H9 (cell line): ENCODE measurements around the gene CORIN. TPM values are rescaled to one million over a fixed set of nuclear protein-coding genes. Genes with fewer than 3 reads are reported as not detected.

Experiments used
- DNase-seq: peaks from one replicate; pipeline ENCODE4 v3.0.0-alpha.2; 2017
- H2AFZ ChIP-seq: one replicate; pipeline ENCODE4 v1.6.1; 2013; ENCODE audit warnings: mild to moderate bottlenecking, low read length, control low read depth, moderate library complexity
- H2AK5ac ChIP-seq: 2 replicates; pipeline ENCODE4 v1.6.1; 2013; ENCODE audit warnings: low read length, control low read depth, mixed read lengths; ENCODE audit not compliant: insufficient read length
- H2BK120ac ChIP-seq: one replicate; pipeline ENCODE4 v1.6.1; 2013; ENCODE audit warnings: low read depth, mild to moderate bottlenecking, low read length, control low read depth, inconsistent platforms; ENCODE audit not compliant: poor library complexity, severe bottlenecking
- H2BK12ac ChIP-seq: 2 replicates; pipeline ENCODE4 v1.6.1; 2013; ENCODE audit warnings: low read length, control low read depth, mixed read lengths, low read depth; ENCODE audit not compliant: insufficient read length
- H2BK15ac ChIP-seq: 2 replicates; pipeline ENCODE4 v1.6.1; 2013; ENCODE audit warnings: low read depth, low read length, control low read depth
- H2BK20ac ChIP-seq: one replicate; pipeline ENCODE4 v1.6.1; 2013; ENCODE audit warnings: low read depth, mild to moderate bottlenecking, low read length, control low read depth, inconsistent platforms; ENCODE audit not compliant: poor library complexity, severe bottlenecking
- H2BK5ac ChIP-seq: 2 replicates; pipeline ENCODE4 v1.6.1; 2013; ENCODE audit warnings: low read length, control low read depth, mixed read lengths; ENCODE audit not compliant: insufficient read length
- H3K14ac ChIP-seq: 2 replicates; pipeline ENCODE4 v1.6.1; 2013; ENCODE audit warnings: low read length, control low read depth; ENCODE audit not compliant: insufficient read depth
- H3K18ac ChIP-seq: 2 replicates; pipeline ENCODE4 v1.6.1; 2013; ENCODE audit warnings: low read depth, mild to moderate bottlenecking, mixed read lengths, low read length, control low read depth; ENCODE audit not compliant: insufficient read length
- H3K23ac ChIP-seq: 2 replicates; pipeline ENCODE4 v1.6.1; 2013; ENCODE audit warnings: low read length, control low read depth, mixed read lengths, low read depth; ENCODE audit not compliant: insufficient read length
- H3K23me2 ChIP-seq: 2 replicates; pipeline ENCODE4 v1.6.1; 2013; ENCODE audit warnings: low read depth, mild to moderate bottlenecking, mixed read lengths, low read length, control low read depth; ENCODE audit not compliant: insufficient read length, poor library complexity, severe bottlenecking
- H3K27ac ChIP-seq: 2 replicates; pipeline ENCODE4 v1.5.1; 2013; ENCODE audit warnings: low read length, control low read depth, mixed read lengths, low read depth; ENCODE audit not compliant: insufficient read length
- H3K27me3 ChIP-seq: 2 replicates; pipeline ENCODE4 v1.6.1; 2013; ENCODE audit warnings: low read length, control low read depth, inconsistent platforms; ENCODE audit not compliant: insufficient read depth
- H3K4ac ChIP-seq: 2 replicates; pipeline ENCODE4 v1.6.1; 2013; ENCODE audit warnings: low read depth, mild to moderate bottlenecking, control low read depth, inconsistent platforms, low read length, moderate library complexity
- H3K4me1 ChIP-seq: 2 replicates; pipeline ENCODE4 v1.6.1; 2013; ENCODE audit warnings: low read length, control low read depth, inconsistent platforms; ENCODE audit not compliant: insufficient read depth
- H3K4me2 ChIP-seq: 2 replicates; pipeline ENCODE4 v1.6.1; 2013; ENCODE audit warnings: low read length, control low read depth, mixed read lengths; ENCODE audit not compliant: insufficient read length, insufficient read depth
- H3K56ac ChIP-seq: 2 replicates; pipeline ENCODE4 v1.6.1; 2013; ENCODE audit warnings: low read depth, mild to moderate bottlenecking, mixed read lengths, low read length, control low read depth; ENCODE audit not compliant: insufficient read length
- H3K79me1 ChIP-seq: 2 replicates; pipeline ENCODE4 v1.6.1; 2013; ENCODE audit warnings: low read depth, mild to moderate bottlenecking, moderate library complexity, low read length, control low read depth, inconsistent platforms; ENCODE audit not compliant: insufficient read depth, poor library complexity, severe bottlenecking
- H3K79me2 ChIP-seq: 2 replicates; pipeline ENCODE4 v1.6.1; 2013; ENCODE audit warnings: low read length, control low read depth, inconsistent platforms; ENCODE audit not compliant: insufficient read depth
- H3K9ac ChIP-seq: 2 replicates; pipeline ENCODE4 v1.6.1; 2013; ENCODE audit warnings: low read length, control low read depth, mixed read lengths; ENCODE audit not compliant: insufficient read length; ENCODE audit errors: extremely low read depth
- H3K9me3 ChIP-seq: one replicate; pipeline ENCODE4 v1.6.1; 2013; ENCODE audit warnings: low read depth, low read length, inconsistent platforms; ENCODE audit not compliant: control insufficient read depth
- H3T11ph ChIP-seq: one replicate; pipeline ENCODE4 v1.6.1; 2013; ENCODE audit warnings: mild to moderate bottlenecking, low read length, control low read depth, inconsistent platforms
- H4K20me1 ChIP-seq: one replicate; pipeline ENCODE4 v1.6.1; 2013; ENCODE audit not compliant: control insufficient read depth, insufficient read length, insufficient read depth
- H4K5ac ChIP-seq: 2 replicates; pipeline ENCODE4 v1.6.1; 2013; ENCODE audit warnings: low read depth, mild to moderate bottlenecking, mixed read lengths, low read length, control low read depth; ENCODE audit not compliant: insufficient read length
- H4K8ac ChIP-seq: replicated peaks from 2 replicates; pipeline ENCODE4 v1.6.1; 2013; ENCODE audit warnings: low read length, control low read depth, mixed read lengths, low read depth; ENCODE audit not compliant: insufficient read length
- H4K91ac ChIP-seq: 2 replicates; pipeline ENCODE4 v1.6.1; 2013; ENCODE audit warnings: low read depth, mild to moderate bottlenecking, moderate library complexity, mixed read lengths, low read length, control low read depth; ENCODE audit not compliant: insufficient read length
- H3K27ac Mint-ChIP-seq, 3 experiments: 2 replicates in 2 of 3; 3 replicates in 1 of 3; pipeline ENCODE4 v1.8.0; 2020 to 2021; ENCODE audit warnings: mixed read lengths in 3 of 3, mild to moderate bottlenecking in 1 of 3, moderate library complexity in 1 of 3
- H3K27me3 Mint-ChIP-seq: 2 replicates; pipeline ENCODE4 v1.8.0; 2021; ENCODE audit warnings: low read depth, mild to moderate bottlenecking, moderate library complexity, mixed read lengths
- H3K36me3 Mint-ChIP-seq, 3 experiments: 2 replicates in 2 of 3; 3 replicates in 1 of 3; pipeline ENCODE4 v1.8.0; 2020 to 2021; ENCODE audit warnings: low read depth in 3 of 3, mixed read lengths in 3 of 3; ENCODE audit not compliant: insufficient read depth in 1 of 3
- H3K4me1 Mint-ChIP-seq, 2 experiments: 2 replicates each; pipeline ENCODE4 v1.8.0; 2020; ENCODE audit warnings: mixed read lengths in 2 of 2
- H3K4me3 Mint-ChIP-seq, 2 experiments: 2 replicates in 1 of 2; 3 replicates in 1 of 2; pipeline ENCODE4 v1.8.0; 2020 to 2021; ENCODE audit warnings: mild to moderate bottlenecking in 2 of 2, mixed read lengths in 2 of 2, moderate library complexity in 1 of 2
- H3K9me3 Mint-ChIP-seq, 2 experiments: 2 replicates in 1 of 2; 3 replicates in 1 of 2; pipeline ENCODE4 v1.8.0; 2020; ENCODE audit warnings: mild to moderate bottlenecking in 2 of 2, mixed read lengths in 2 of 2, moderate library complexity in 1 of 2
- CTCF ChIP-seq: fragments of 200-600 bp; sonication (generic); conservative IDR thresholded peaks from 3 replicates; pipeline ENCODE4 v1.8.0; 2021; ENCODE audit warnings: antibody characterized with exemption, mild to moderate bottlenecking
- WGBS: extraction: QIAGEN DNeasy Blood & Tissue Kit; methylation state at CpG from one replicate; pipeline ENCODE4 v1.1.7; 2013; ENCODE audit warnings: missing lambda C conversion rate, low lambda C conversion rate, mixed read lengths; ENCODE audit not compliant: insufficient read length; ENCODE audit errors: extremely low coverage; 5-methylcytosine and 5-hydroxymethylcytosine counted together
- total RNA-seq: library from RNA; stranded (reverse); gene quantifications from 2 replicates; pipeline ENCODE4 v1.2.1, GENCODE V29; 2021

The CORIN gene
- total RNA-seq, 1 experiment from 2014 or later = 0.39 TPM

GRCh38 chr4:47715716-47716416 lies 122.0 kb downstream of the CORIN start:
- WGBS = no CpG with 5 or more reads among the region's 3 CpGs
- no peak overlapping the region for H3K18ac ChIP-seq
- peaks cover 25 to 26% of the 10 kb centered on the region in 2 experiments for H3K4me1 Mint-ChIP-seq

More at GRCh38 chr4:47715716-47716416, 122.0 kb downstream of the CORIN start:
- no peaks in the 10 kb centered on the region for H3K27me3 ChIP-seq
- no peak for TF ChIP-seq CTCF
- H3T11ph ChIP-seq = no peak overlapping the region
- H3K23me2 ChIP-seq = no peaks in the 10 kb centered on the region
- no peak overlapping the region for H4K5ac ChIP-seq
- no peak overlapping the region for H4K8ac ChIP-seq
- peaks cover 3% of the 10 kb centered on the region for H3K27me3 Mint-ChIP-seq
- H3K9me3 ChIP-seq = no peaks in the 10 kb centered on the region
- no peak overlapping the region for H2BK120ac ChIP-seq
- no peak overlapping the region for H2BK15ac ChIP-seq
- H3K4me3 Mint-ChIP-seq = no peak overlapping the region
- H4K20me1 ChIP-seq = no peaks in the 10 kb centered on the region
- H3K14ac ChIP-seq = no peak overlapping the region
- H3K9ac ChIP-seq = no peak overlapping the region
- no peak overlapping the region for H3K4ac ChIP-seq
- no peak overlapping the region for H2BK5ac ChIP-seq
- H3K9me3 Mint-ChIP-seq = no peaks in the 10 kb centered on the region
- H3K4me1 ChIP-seq = peaks cover 2% of the 10 kb centered on the region; the same call in 1 of the 2 replicates
- H3K27ac Mint-ChIP-seq = no peak overlapping the region
- H4K91ac ChIP-seq = no peak overlapping the region
- H3K79me2 ChIP-seq = no peaks in the 10 kb centered on the region
- no peaks in the 10 kb centered on the region for H3K36me3 Mint-ChIP-seq
- no peak overlapping the region for H3K4me2 ChIP-seq
- H3K79me1 ChIP-seq = no peaks in the 10 kb centered on the region
- H2BK20ac ChIP-seq = no peak overlapping the region
- no peak overlapping the region for H3K27ac ChIP-seq
- no peak overlapping the region for H3K56ac ChIP-seq
- no peak overlapping the region for H2AFZ ChIP-seq
- H3K23ac ChIP-seq = no peak overlapping the region
- no peak overlapping the region for H2BK12ac ChIP-seq
- no peak for DNase-seq
- H2AK5ac ChIP-seq = no peak overlapping the region
